ENCODE results near the gene KIAA1210.

Gene KIAA1210
- 0 reads per million in 2 donors for total RNA-seq

GRCh38 chrX:119127650-119128049, at the start of gene KIAA1210:
TSS of gene KIAA1210 (minus strand) at chrX:119127812. CDS start at chrX:119123642, 4,170 bp downstream.
- DNase-seq, result no peak

DNA sequence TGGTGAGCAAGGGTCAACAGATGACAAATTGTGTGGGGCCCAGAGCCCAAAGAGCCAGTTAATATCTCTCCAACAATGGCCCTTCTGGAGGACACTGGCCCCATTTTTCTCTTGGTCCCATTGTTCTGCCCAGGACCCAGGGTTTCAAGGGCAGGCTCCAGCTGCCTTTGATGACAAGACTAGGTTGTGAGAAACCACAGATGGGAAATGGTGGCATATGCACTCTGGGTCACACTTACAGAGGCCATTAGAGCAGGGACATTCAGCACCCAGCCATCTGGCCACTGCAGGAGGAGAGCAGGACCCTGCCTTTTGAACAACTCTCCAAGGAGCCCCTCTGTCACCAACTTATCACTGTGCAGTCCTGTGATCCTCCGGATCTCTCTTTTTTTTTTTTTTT, 49.7 kb upstream of the KIAA1210 start:
- DNase-seq, result no peak

GRCh38 chrX:119174900-119175299, 47.3 kb upstream of the KIAA1210 start:
- DNase-seq, result no peak

- no peak for DNase-seq
These were observed 40.5 kb upstream of the KIAA1210 start for GRCh38 chrX:119168104-119168503.

- DNase-seq, result no peak
These were observed 30.6 kb upstream of the KIAA1210 start for GRCh38 chrX:119158226-119158625.

GRCh38 chrX:119156241-119156640, 28.6 kb upstream of the KIAA1210 start:
- DNase-seq, result no peak

DNA sequence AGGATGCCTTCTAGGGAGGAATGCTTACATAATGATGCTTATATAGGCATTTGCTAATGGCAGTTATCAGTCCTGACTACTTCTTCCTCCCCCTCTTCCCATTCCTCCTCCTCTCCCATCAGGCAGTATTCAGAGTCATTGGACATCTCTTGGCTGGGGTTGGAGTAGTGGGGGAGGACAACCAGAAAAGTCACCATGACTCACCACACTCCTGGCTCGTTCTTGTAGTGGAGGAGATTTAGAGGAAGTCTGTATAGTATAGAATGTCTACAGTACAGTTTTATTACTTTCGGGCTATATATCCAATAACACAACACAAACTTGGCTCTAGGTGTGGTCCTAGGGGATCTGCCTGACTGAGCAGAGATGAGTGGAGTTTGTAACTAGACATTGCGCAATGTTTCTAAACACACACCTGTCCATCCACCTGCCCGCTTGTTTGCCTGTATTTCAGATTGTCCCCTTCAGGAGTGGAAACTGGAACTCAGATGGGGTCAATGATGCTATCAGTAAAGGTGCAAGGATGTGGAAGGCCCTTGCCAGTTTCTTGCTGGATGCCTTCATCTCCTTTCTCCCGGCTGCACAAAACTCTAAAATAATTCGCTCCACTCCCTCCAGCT, 27.9 kb upstream of the KIAA1210 start:
- no peak for DNase-seq

GRCh38 chrX:119151051-119151380, 23.4 kb upstream of the KIAA1210 start:
- no peak for DNase-seq

DNA sequence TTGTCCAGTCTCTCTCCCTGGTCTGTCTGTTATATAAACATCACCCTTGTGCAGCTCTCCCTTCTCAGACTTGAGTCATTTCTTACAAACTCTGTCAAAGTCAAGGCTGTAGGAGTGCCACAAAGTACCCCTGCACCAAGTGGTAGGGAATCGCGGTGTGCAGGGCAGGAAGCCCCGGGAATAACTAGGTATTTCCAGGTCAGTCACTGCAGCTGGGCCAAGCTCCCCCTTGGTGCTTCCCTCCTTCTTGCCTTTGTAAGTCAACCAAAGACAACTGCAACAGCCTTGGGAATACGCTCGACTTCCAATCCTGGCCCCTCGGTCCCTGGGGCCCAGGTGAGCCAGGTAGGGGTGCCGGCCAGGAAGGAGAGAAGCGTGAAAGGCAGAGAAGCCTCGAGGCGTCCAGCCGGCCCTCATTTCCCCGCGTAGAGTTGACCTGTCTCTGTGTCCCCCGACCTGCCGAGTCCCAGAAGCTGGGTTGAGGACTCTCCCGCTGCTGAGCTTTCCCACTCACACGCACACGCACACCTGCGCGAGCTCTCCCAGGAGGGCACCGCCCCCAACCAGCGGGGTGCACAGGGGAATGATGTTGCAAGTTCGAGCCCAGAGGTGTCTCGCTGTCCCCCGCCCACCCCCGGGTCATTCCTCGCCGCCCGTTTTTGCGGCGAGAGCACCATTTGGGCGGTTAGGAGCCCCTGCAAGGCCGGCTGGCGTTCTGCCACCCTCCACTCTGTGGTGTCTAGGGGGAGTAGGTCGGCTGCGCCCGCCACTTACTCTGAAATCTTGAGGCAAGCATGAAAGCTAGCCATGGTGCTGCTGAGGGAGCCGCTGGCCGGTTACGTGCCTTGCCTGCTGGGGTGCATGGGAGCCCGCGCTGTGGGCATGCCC, 22.8 kb upstream of the KIAA1210 start:
- no peak for DNase-seq

DNA sequence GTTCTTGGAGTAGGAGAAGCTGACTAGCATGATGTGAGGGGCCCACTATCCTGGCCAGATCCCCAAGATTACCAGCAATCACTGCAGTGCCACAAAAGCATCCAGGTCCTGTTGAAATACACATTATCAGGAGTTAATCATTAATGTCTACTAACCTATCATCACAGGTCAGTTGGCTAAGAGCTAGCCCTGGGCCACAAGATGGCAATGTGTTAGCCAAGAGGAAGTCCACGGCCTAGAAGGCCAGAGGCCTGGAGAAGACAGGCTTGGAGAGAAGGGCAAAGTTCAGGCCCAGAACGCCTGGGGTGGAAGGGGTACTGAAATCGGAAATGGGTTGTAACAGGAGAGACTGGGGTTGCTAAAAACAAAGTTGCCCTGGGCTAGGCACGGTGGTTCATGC, 19.9 kb upstream of the KIAA1210 start:
- no peak for DNase-seq

- DNase-seq, result no peak
These were observed 17.6 kb upstream of the KIAA1210 start for GRCh38 chrX:119145241-119145653.

DNA sequence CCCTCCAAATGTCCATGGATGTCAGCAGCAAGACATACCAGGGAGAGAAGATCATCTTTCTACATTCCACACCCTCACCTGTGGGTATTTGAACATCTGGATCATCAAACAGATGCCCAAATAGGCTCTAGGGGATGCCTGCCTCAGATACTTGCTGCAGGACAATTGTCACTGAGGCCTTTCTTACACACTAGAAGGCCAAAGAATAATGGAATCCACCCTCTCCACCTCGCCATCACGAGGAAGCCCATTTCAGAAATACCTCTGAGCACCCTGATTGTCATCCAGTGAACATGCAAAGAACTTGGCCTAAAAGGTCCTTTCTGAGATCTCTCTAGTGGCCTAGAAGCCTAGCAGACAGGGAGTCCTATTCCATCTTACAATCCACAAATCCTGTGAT, 6.9 kb upstream of the KIAA1210 start:
- DNase-seq, result no peak

DNA sequence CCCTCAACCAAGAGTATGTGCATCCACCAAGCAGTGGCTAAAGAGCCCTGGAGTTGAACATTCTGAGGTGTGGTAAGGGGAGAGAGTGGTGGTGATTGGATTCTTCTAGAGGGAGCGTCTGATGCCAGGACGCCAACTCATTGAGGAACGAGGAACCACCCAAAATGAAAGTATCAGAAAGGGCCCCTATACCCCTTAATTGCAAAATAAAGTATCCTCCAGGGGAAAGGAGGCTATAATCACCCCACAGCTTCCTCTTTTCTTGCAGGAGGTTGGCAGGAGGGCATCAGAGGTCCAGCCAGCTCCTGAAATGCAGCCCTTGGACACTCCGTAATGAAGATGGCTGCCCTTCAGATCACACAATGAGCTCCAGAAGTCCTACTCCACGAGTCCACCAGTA, 5.3 kb upstream of the KIAA1210 start:
- DNase-seq, result no peak

- DNase-seq, result no peak
These were observed 4.7 kb upstream of the KIAA1210 start for GRCh38 chrX:119132316-119132715.

- no peak for DNase-seq
These were observed 3.3 kb upstream of the KIAA1210 start for GRCh38 chrX:119130911-119131310.

- DNase-seq, result no peak
These were observed 6.3 kb downstream of the KIAA1210 start for GRCh38 chrX:119121341-119121740.

GRCh38 chrX:119118780-119119395, 8.7 kb downstream of the KIAA1210 start:
- no peak for DNase-seq

- DNase-seq, result no peak
These were observed 20.4 kb downstream of the KIAA1210 start for GRCh38 chrX:119107206-119107605.

- DNase-seq, result no peak
These were observed 21.8 kb downstream of the KIAA1210 start for GRCh38 chrX:119105826-119106225.

- DNase-seq, result no peak
These were observed 26.4 kb downstream of the KIAA1210 start for GRCh38 chrX:119101168-119101567.

DNA sequence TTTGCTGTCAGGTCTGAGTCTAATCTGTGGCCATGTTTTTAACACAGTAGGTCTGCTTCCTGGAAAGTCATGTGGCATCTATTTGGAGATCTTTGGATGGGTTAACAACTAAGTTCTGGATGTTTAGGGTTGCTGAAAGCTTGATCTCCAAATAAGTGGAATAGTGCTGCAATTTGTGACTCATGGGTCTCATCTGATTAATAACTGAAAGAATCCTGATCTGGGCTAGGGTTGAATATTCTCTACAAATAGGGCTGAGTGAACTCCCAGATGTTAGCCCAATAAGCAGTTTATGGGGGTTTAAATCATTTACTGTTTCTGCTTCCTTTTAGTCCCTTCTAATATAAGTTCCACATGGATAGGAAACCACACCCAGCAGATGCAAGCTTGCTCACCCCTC, 31.7 kb downstream of the KIAA1210 start:
- DNase-seq, result no peak

GRCh38 chrX:119094819-119095218, 32.8 kb downstream of the KIAA1210 start:
- no peak for DNase-seq

DNA sequence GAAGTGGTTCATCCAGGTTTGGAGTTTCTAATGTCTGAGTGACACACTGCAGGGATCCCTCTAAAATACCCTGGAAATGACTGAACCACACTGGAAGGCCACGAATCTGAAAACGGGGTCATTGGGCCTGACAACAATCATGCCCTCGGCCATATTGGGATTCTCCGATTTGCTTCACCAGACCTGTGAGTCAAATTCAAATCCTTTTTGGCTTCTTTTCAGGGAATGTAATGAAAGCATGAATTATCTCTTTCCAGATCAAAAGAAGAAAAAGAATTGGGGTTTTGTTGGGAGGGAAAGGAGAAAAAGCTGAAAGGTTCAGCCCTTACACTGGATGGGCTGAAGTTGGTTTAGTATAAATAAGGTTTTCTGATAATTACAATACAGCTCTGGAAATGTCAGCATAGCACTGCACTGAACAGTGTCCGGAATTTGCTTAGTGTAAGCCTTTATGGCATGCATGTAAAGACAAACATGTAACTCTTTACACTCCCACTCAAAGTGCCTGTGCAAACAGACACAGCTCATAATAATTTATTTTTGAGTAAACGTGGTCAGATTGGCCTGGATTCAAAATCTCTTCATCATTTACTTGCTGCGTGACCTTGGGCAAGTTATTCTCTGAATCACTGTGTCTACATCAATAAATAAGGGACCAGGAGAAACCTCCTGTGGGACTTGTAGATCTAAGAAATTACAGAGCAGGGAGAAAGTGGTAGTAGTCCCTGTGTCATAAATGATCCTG, 33.4 kb downstream of the KIAA1210 start:
- DNase-seq, result no peak

Measured in activated gamma-delta T cell (primary cell).